Astrocyte (in vitro differentiated cells and primary cell): ENCODE data around the gene ITGB1.

Experiments used
- EZH2 ChIP-seq: IDR thresholded peaks from 2 replicates; pipeline ENCODE4 v1.6.1; 2012; ENCODE audit warnings: mild to moderate bottlenecking, low read length, inconsistent platforms; ENCODE audit not compliant: insufficient read depth
- TF ChIP-seq, protein P1 (sequence below): IDR thresholded peaks from 2 replicates; pipeline ENCODE4 v1.5.1; 2011; ENCODE audit warnings: low read depth, mild to moderate bottlenecking, inconsistent platforms, low read length, moderate library complexity; ENCODE audit not compliant: insufficient read depth

DNA sequence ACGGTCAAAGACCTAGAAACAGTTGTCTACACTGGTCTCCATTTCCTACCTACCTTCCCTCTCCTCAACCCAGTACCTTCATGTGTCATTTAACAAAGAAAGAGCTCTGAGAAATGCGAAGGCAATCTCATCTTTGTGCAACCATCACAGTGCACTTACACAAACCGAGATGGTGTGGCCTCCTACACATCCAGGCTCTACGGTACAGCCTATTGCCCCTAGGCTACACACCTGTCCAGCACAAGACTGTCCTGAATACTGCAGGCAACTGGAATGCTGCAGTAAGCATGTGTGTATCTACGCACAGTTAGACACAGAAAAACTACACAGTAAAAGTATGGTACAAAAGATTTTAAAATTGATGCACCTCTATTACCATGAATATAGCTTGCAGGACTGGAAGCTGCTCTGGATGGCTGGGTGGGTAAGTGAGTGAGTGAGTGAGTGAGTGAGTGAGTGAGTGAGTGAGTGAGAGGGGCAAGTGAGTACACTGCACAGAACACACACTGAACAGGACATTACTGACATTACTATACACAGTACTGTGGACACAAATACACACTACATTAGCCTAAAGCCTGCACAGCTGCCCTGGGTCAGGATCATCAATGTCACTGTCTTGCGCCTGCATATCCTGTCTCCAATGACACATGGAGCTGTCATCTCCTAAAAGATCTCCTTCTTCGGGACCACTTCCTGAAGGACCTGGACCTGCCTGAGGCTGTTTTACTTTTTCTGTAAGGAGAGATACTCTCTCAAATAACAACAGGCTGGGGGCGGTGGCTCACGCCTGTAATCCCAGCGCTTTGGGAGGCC is 18.5 kb downstream of the ITGB1 start:
- TF ChIP-seq EZH2: no peak
- TF ChIP-seq, protein P1, sequence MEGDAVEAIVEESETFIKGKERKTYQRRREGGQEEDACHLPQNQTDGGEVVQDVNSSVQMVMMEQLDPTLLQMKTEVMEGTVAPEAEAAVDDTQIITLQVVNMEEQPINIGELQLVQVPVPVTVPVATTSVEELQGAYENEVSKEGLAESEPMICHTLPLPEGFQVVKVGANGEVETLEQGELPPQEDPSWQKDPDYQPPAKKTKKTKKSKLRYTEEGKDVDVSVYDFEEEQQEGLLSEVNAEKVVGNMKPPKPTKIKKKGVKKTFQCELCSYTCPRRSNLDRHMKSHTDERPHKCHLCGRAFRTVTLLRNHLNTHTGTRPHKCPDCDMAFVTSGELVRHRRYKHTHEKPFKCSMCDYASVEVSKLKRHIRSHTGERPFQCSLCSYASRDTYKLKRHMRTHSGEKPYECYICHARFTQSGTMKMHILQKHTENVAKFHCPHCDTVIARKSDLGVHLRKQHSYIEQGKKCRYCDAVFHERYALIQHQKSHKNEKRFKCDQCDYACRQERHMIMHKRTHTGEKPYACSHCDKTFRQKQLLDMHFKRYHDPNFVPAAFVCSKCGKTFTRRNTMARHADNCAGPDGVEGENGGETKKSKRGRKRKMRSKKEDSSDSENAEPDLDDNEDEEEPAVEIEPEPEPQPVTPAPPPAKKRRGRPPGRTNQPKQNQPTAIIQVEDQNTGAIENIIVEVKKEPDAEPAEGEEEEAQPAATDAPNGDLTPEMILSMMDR: no peak
